Gastrocnemius medialis (tissue), 4 donors: ENCODE results near the gene ELMO1.

Experiments
- CTCF ChIP-seq, 5 experiments: fragments of 450-650 bp in 3 of 5; fragments of 200-600 bp in 2 of 5; sonication (generic) in 2 of 5; IDR thresholded peaks in 4 of 5; conservative IDR thresholded peaks in 1 of 5; 1 replicate in 4 of 5; 2 replicates in 1 of 5; pipeline ENCODE4 v1.5.1; 2016 to 2019; ENCODE audit warnings: antibody characterized with exemption in 5 of 5, mild to moderate bottlenecking in 3 of 5, moderate library complexity in 3 of 5
- POLR2A ChIP-seq, 2 donors: fragments of 450-650 bp; IDR thresholded peaks; one replicate each; pipeline ENCODE4 v1.6.1; 2017; ENCODE audit warnings: antibody characterized with exemption in 2 of 2, mild to moderate bottlenecking in 2 of 2, moderate library complexity in 2 of 2

GRCh38 chr7:37425498-37425897 lies 23.2 kb downstream of the ELMO1 start:
- TF ChIP-seq CTCF (IDR thresholded peaks at IDR 0.05 in 4 of 5, conservative IDR thresholded peaks at IDR 0.05 in 1 of 5) (no peak), POLR2A (IDR thresholded peaks at IDR 0.05) (no peak)
